HEK293 (cell line): Measurements from ENCODE around the gene KCTD21.

Source experiments
- CTCF ChIA-PET: fragments of 350-600 bp; formaldehyde crosslinking; extraction: SDS; loops from one replicate; lab custom pipeline; 2021; ENCODE audit warnings: antibody characterized with exemption; lab: Yijun Ruan, JAX
- POLR2A ChIA-PET: fragments of 300-600 bp; formaldehyde crosslinking; extraction: SDS; loops from one replicate; lab custom pipeline; 2020; ENCODE audit warnings: antibody characterized with exemption, inconsistent platforms; lab: Yijun Ruan, JAX
- H3K27ac ChIP-seq: fragments of 200-500 bp; sonication (Bioruptor generic); 2 replicates; pipeline ENCODE4 v1.5.1; 2014; ENCODE audit warnings: low read depth, low read length, control low read depth, inconsistent platforms; ENCODE audit errors: extremely low read depth
- H3K36me3 ChIP-seq, 2 experiments: fragments of 200-500 bp in 1 of 2; sonication (Bioruptor generic) in 1 of 2; 1 replicate in 1 of 2; 2 replicates in 1 of 2; pipeline ENCODE4 v1.5.1; 2014 to 2017; ENCODE audit warnings: inconsistent platforms in 2 of 2, low read length in 2 of 2; ENCODE audit not compliant: control insufficient read depth in 2 of 2, insufficient read depth in 1 of 2
- H3K4me1 ChIP-seq: fragments of 200-500 bp; sonication (Bioruptor generic); 2 replicates; pipeline ENCODE4 v1.5.1; 2014; ENCODE audit warnings: mild to moderate bottlenecking, low read length, inconsistent platforms; ENCODE audit not compliant: control insufficient read depth, insufficient read depth
- H3K4me3 ChIP-seq: 2 replicates; pipeline ENCODE4 v1.5.1; 2011; ENCODE audit warnings: low read depth, mild to moderate bottlenecking, control low read depth, low read length, moderate library complexity
- H3K9me3 ChIP-seq: fragments of 200-500 bp; sonication (Bioruptor generic); 2 replicates; pipeline ENCODE4 v1.5.1; 2014; ENCODE audit warnings: low read depth, low read length, inconsistent platforms; ENCODE audit not compliant: control insufficient read depth, insufficient read depth
- BCL11A ChIP-seq: fragments of 450-650 bp; formaldehyde crosslinking; IDR thresholded peaks from 2 replicates; pipeline ENCODE4 v1.5.1; 2016; ENCODE audit warnings: low read depth, missing biosample characterization, missing genetic modification characterization
- PRDM4 ChIP-seq: fragments of 450-650 bp; formaldehyde crosslinking; IDR thresholded peaks from 2 replicates; pipeline ENCODE4 v1.5.1; 2017; ENCODE audit warnings: missing biosample characterization, missing genetic modification characterization
- ZBTB10 ChIP-seq: fragments of 450-650 bp; formaldehyde crosslinking; IDR thresholded peaks from 2 replicates; pipeline ENCODE4 v1.5.1; 2016; ENCODE audit warnings: missing biosample characterization, missing genetic modification characterization
- ZFHX2 ChIP-seq: fragments of 450-650 bp; formaldehyde crosslinking; conservative IDR thresholded peaks from 2 replicates; pipeline ENCODE4 v1.5.1; 2016; ENCODE audit warnings: missing biosample characterization, missing genetic modification characterization
- ZNF114 ChIP-seq: fragments of 450-650 bp; formaldehyde crosslinking; IDR thresholded peaks from 2 replicates; pipeline ENCODE4 v1.5.0; 2017; ENCODE audit warnings: missing biosample characterization, missing genetic modification characterization
- ZNF174 ChIP-seq: fragments of 450-650 bp; formaldehyde crosslinking; IDR thresholded peaks from 2 replicates; pipeline ENCODE4 v1.5.0; 2017; ENCODE audit warnings: missing biosample characterization, mild to moderate bottlenecking, missing genetic modification characterization
- ZNF26 ChIP-seq: fragments of 450-650 bp; formaldehyde crosslinking; IDR thresholded peaks from 2 replicates; pipeline ENCODE4 v1.5.1; 2016; ENCODE audit warnings: missing biosample characterization, missing genetic modification characterization
- ZNF274 ChIP-seq, 2 experiments: fragments of 200-500 bp in 1 of 2; fragments of 450-650 bp in 1 of 2; sonication (Bioruptor generic) in 1 of 2; formaldehyde crosslinking in 1 of 2; IDR thresholded peaks; 2 replicates each; pipeline versions ENCODE4 v1.5.1 to v1.6.1; 2014 to 2016; ENCODE audit warnings: borderline replicate concordance in 1 of 2, inconsistent platforms in 1 of 2, low read length in 1 of 2, missing biosample characterization in 1 of 2, missing genetic modification characterization in 1 of 2
- ZNF302 ChIP-seq: fragments of 450-650 bp; formaldehyde crosslinking; IDR thresholded peaks from 2 replicates; pipeline ENCODE4 v1.5.1; 2016; ENCODE audit warnings: missing biosample characterization, missing genetic modification characterization, low read depth
- ZNF544 ChIP-seq: fragments of 450-650 bp; formaldehyde crosslinking; IDR thresholded peaks from 2 replicates; pipeline ENCODE4 v1.5.0; 2017; ENCODE audit warnings: missing biosample characterization, missing genetic modification characterization
- ZNF701 ChIP-seq: fragments of 450-650 bp; formaldehyde crosslinking; IDR thresholded peaks from 2 replicates; pipeline ENCODE4 v1.5.1; 2016; ENCODE audit warnings: missing biosample characterization, missing genetic modification characterization
- ZSCAN18 ChIP-seq: fragments of 450-650 bp; formaldehyde crosslinking; IDR thresholded peaks from 2 replicates; pipeline ENCODE4 v1.5.1; 2016; ENCODE audit warnings: missing biosample characterization, missing genetic modification characterization
- ZSCAN23 ChIP-seq: fragments of 450-650 bp; formaldehyde crosslinking; IDR thresholded peaks from 2 replicates; pipeline ENCODE4 v1.5.1; 2016; ENCODE audit warnings: missing biosample characterization, missing genetic modification characterization

KCTD21 gene

GRCh38 chr11:78213526-78214330 is 25.3 kb upstream of the KCTD21 start:
- H3K4me1 ChIP-seq, result no peaks in the 10 kb centered on the region
- no peak overlapping the region for H3K4me3 ChIP-seq
- POLR2A ChIA-PET, result interaction anchor here (0.6 kb wide), 1 partner anchor 109 kb away, joined by 6 read pairs; no protein-coding TSS in a partner anchor
- TF ChIP-seq ZNF274 (IDR thresholded peaks at IDR 0.05; ENCODE audit: low read length), result no peak
- TF ChIP-seq ZNF274 (tag by site-specific recombination; IDR thresholded peaks at IDR 0.05; ENCODE audit: borderline replicate concordance), result no peak
- TF ChIP-seq ZFHX2, result no peak
- TF ChIP-seq ZSCAN23 (tag by site-specific recombination), result no peak
- TF ChIP-seq BCL11A (tag by site-specific recombination), result no peak
- no peak for TF ChIP-seq PRDM4
- TF ChIP-seq ZNF701, result no peak
- no peak for TF ChIP-seq ZNF544 (tag by site-specific recombination)
- CTCF ChIA-PET, result interaction anchor here (0.6 kb wide), 1 partner anchor 15 kb away, joined by 3 read pairs; no protein-coding TSS in a partner anchor
- no peak overlapping the region for H3K27ac ChIP-seq
- H3K36me3 ChIP-seq, result peaks cover 0 to 64% of the 10 kb centered on the region in 2 experiments; a peak in 2 of 3 replicates
- H3K9me3 ChIP-seq, result no peaks in the 10 kb centered on the region

- CTCF ChIA-PET, result no interaction called here
Measured at GRCh38 chr11:78212586-78213371, 24.4 kb upstream of the KCTD21 start.

More at GRCh38 chr11:78212586-78213371, 24.4 kb upstream of the KCTD21 start:
- Histone ChIP-seq H3K4me3 (no peak overlapping the region), H3K27ac (no peak overlapping the region), H3K9me3 (no peaks in the 10 kb centered on the region), H3K36me3 (peaks cover 0 to 65% of the 10 kb centered on the region in 2 experiments; a peak in 2 of 3 replicates), H3K4me1 (no peaks in the 10 kb centered on the region)
- TF ChIP-seq ZNF302 (tag by site-specific recombination) (no peak), ZBTB10 (tag by site-specific recombination) (no peak), ZNF26 (no peak), ZSCAN18 (tag by site-specific recombination) (no peak), ZNF114 (tag by site-specific recombination) (no peak), ZNF174 (tag by site-specific recombination) (no peak)
- POLR2A ChIA-PET, result no interaction called here
